Lung (tissue), 12 donors: Measurements from ENCODE around the gene SELENOT. TPM values are rescaled to one million over a fixed set of nuclear protein-coding genes. Genes with fewer than 3 reads are reported as not detected.

Source experiments
- ATAC-seq: fragments of 200-7000 bp; cut with Tn5 transposase; one replicate; pipeline ENCODE4 v1.9.1; 2020; ENCODE audit warnings: moderate number of reproducible peaks; ENCODE audit not compliant: insufficient read depth, low FRiP score
- DNase-seq, 3 donors: peaks; one replicate each; pipeline ENCODE4 v3.0.0-alpha.2; 2013 to 2017
- H3K27ac ChIP-seq, 2 donors: one replicate each; pipeline ENCODE4 v1.5.1; 2013; ENCODE audit warnings: mild to moderate bottlenecking in 2 of 2, moderate library complexity in 2 of 2, control low read depth in 1 of 2, inconsistent platforms in 1 of 2, low read depth in 1 of 2, low read length in 1 of 2
- H3K27me3 ChIP-seq, 3 donors: one replicate each; pipeline ENCODE4 v1.5.1; 2013; ENCODE audit warnings: low read length in 2 of 3; ENCODE audit not compliant: control insufficient read depth in 3 of 3, insufficient read depth in 3 of 3
- H3K36me3 ChIP-seq, 4 donors: one replicate each; pipeline ENCODE4 v1.5.1; 2013; ENCODE audit warnings: low read length in 4 of 4, mild to moderate bottlenecking in 1 of 4, moderate library complexity in 1 of 4; ENCODE audit not compliant: control insufficient read depth in 4 of 4, insufficient read depth in 4 of 4
- H3K4me1 ChIP-seq, 5 donors: one replicate each; pipeline ENCODE4 v1.5.1; 2013; ENCODE audit warnings: low read length in 5 of 5, mild to moderate bottlenecking in 2 of 5, moderate library complexity in 1 of 5; ENCODE audit not compliant: control insufficient read depth in 5 of 5, insufficient read depth in 5 of 5
- H3K4me3 ChIP-seq: one replicate; pipeline ENCODE4 v1.5.1; 2013; ENCODE audit warnings: mild to moderate bottlenecking, control low read depth, moderate library complexity
- H3K9ac ChIP-seq, 2 donors: one replicate each; pipeline ENCODE4 v1.5.1; 2013; ENCODE audit warnings: low read length in 2 of 2, control low read depth in 1 of 2; ENCODE audit not compliant: insufficient read depth in 1 of 2
- H3K9me3 ChIP-seq, 4 donors: one replicate each; pipeline ENCODE4 v1.5.1; 2013; ENCODE audit warnings: low read length in 3 of 4, mild to moderate bottlenecking in 1 of 4, moderate library complexity in 1 of 4; ENCODE audit not compliant: control insufficient read depth in 4 of 4, insufficient read depth in 3 of 4
- CTCF ChIP-seq: IDR thresholded peaks from 2 replicates; pipeline ENCODE4 v1.5.1; 2012; ENCODE audit warnings: mild to moderate bottlenecking; ENCODE audit errors: control extremely low read depth, extremely low read depth
- whole genome bisulfite sequencing, 2 donors: extraction: QIAGEN DNeasy Blood & Tissue Kit; methylation state at CpG; one replicate each; pipeline ENCODE4 v1.1.7; 2013; 5-methylcytosine and 5-hydroxymethylcytosine counted together
- polyA plus RNA-seq, 2 donors: library from polyadenylated mRNA; stranded (reverse); fragments of 200-250 nt; gene quantifications; one replicate each; pipeline ENCODE4 v1.2.1, GENCODE V29; 2013
- total RNA-seq, 2 donors: library from RNA; depleted of rRNA in 1 of 2; stranded (reverse); fragments of >200 nt in 1 of 2; gene quantifications; one replicate each; pipeline ENCODE4 v1.2.1, GENCODE V29; 2014 to 2021
- donor health status: control.
- donor health status: control.
- donor health status: Bipolar disorder and iron deficiency.
- donor health status: healthy.
- donor health status: DM: yes; HTN: yes; CAD: no.

Gene SELENOT
- total and polyA plus RNA-seq, 4 donors = 27.4 to 194 (median 109) TPM

DNA sequence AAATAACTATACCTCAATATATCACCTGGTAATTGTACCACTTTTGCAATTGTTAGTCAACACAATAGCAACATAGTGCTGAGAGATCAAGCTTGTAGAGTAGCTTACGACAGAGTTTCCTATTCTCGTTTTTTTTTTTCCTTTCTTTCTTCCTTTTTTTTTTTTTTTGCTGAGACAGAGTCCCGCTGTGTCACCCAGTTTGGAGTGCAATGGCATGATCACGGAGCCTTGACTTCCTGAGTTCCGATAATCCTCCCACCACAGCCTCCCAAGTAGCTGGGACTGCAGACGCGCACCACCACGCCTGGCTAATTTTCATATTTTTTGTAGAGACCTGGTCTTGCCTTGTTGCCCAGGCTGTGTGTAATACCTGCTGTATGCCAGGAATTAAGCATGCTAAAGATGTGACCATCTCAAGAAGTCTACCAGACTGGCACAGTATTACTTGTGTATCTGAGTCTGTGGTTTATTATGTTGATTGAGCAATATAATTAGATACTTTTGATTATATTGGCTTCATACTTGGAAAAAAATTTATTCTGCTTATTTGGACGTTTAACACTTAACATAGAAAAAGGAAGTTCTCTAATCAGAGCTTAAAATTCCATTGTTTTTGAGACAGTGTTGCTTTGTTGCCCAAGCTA lies 3.0 kb downstream of the SELENOT start:
- TF ChIP-seq CTCF = no peak
- DNase-seq (no peak), ATAC-seq (no peak)
- peaks cover 0 to 11% (median 5%) of the 10 kb centered on the region in 5 donors for H3K4me1 ChIP-seq
- no peak overlapping the region for H3K4me3 ChIP-seq
- no peak overlapping the region for H3K27ac ChIP-seq
- peaks cover 0 to 3% (median under 1%) of the 10 kb centered on the region in 4 donors for H3K36me3 ChIP-seq
- H3K9ac ChIP-seq = no peak overlapping the region
- H3K27me3 ChIP-seq = no peaks in the 10 kb centered on the region
- no peaks in the 10 kb centered on the region for H3K9me3 ChIP-seq
- 39 to 59% methylated on average over 9 of the region's 9 CpGs for WGBS, 2 donors

GRCh38 chr3:150607267-150608065 lies 4.3 kb downstream of the SELENOT start:
- no peak for ATAC-seq
- 84 to 85% methylated on average over 8 of the region's 8 CpGs for WGBS, 2 donors
- Histone ChIP-seq H3K36me3 (peaks cover 0 to 4% (median 2%) of the 10 kb centered on the region in 4 donors), H3K9ac (no peak overlapping the region), H3K9me3 (no peaks in the 10 kb centered on the region), H3K27me3 (no peaks in the 10 kb centered on the region), H3K4me1 (peaks cover 0 to 7% (median 5%) of the 10 kb centered on the region in 5 donors), H3K4me3 (no peak overlapping the region), H3K27ac (no peak overlapping the region)
- no peak for DNase-seq
- TF ChIP-seq CTCF = no peak

GRCh38 chr3:150609988-150610387 lies 6.9 kb downstream of the SELENOT start:
- WGBS, 2 donors = 0% methylated on average over 1 of the region's 1 CpG
- peaks cover 0 to 10% (median 0%) of the 10 kb centered on the region in 5 donors for H3K4me1 ChIP-seq
- H3K4me3 ChIP-seq = no peak overlapping the region
- H3K27me3 ChIP-seq = no peaks in the 10 kb centered on the region
- no peak for TF ChIP-seq CTCF
- H3K36me3 ChIP-seq = peaks cover 0 to 6% (median 2%) of the 10 kb centered on the region in 4 donors
- DNase-seq (no peak), ATAC-seq (no peak)
- no peak overlapping the region for H3K9ac ChIP-seq
- H3K9me3 ChIP-seq = no peaks in the 10 kb centered on the region
- H3K27ac ChIP-seq = no peak overlapping the region
